HepG2 (cell line): Measurements from ENCODE around the gene LDLRAD3. TPM values are rescaled to one million over a fixed set of nuclear protein-coding genes. Genes with fewer than 3 reads are reported as not detected.

Experiments
- ATAC-seq: fragments of 200-7000 bp; cut with Tn5 transposase; 3 replicates; pipeline ENCODE4 v1.9.1; 2020; ENCODE audit warnings: mild to moderate bottlenecking, moderate library complexity
- BruUV-seq: library from RNA; stranded (reverse); fragments of 400-500 nt; replicated peaks from 2 replicates; lab custom pipeline; 2021; lab: Mats Ljungman, UMichigan
- CTCF ChIA-PET: fragments of 300-600 bp; formaldehyde crosslinking; extraction: SDS; loops from one replicate; lab custom pipeline; 2021; ENCODE audit warnings: low total read pairs, inconsistent platforms, low intra/inter-chr PET ratio; lab: Yijun Ruan, JAX
- POLR2A ChIA-PET: fragments of 350-600 bp; sonication (Branson Sonifier 250); formaldehyde crosslinking; loops from one replicate; lab custom pipeline; 2020; ENCODE audit warnings: antibody characterized with exemption, inconsistent platforms; lab: Yijun Ruan, JAX
- DNase-seq: peaks from one replicate; pipeline ENCODE4 v3.0.0-alpha.2; 2015; ENCODE audit warnings: low spot score
- FAIRE-seq: peaks from 3 replicates; lab custom pipeline; 2011; peaks lifted over from hg19 to GRCh38; lab: Jason Lieb, UNC
- H2AFZ ChIP-seq: one replicate; pipeline ENCODE4 v1.6.1; 2011; ENCODE audit warnings: low read length, inconsistent platforms
- H3K27ac ChIP-seq: fragments of 300-600 bp; 3 replicates; pipeline ENCODE4 v1.8.0; 2011; ENCODE audit warnings: mixed run types, mild to moderate bottlenecking, mixed read lengths, low read length, inconsistent platforms; ENCODE audit not compliant: insufficient read depth; ENCODE audit errors: extremely low read length
- H3K27me3 ChIP-seq, 2 experiments: fragments of 200-600 bp in 1 of 2; 2 replicates in 1 of 2; 3 replicates in 1 of 2; pipeline versions ENCODE4 v1.6.0 to v1.8.0; 2011; ENCODE audit warnings: low read length in 2 of 2, mild to moderate bottlenecking in 2 of 2, moderate library complexity in 2 of 2, inconsistent platforms in 1 of 2; ENCODE audit not compliant: insufficient read depth in 2 of 2, control insufficient read depth in 1 of 2
- H3K36me3 ChIP-seq, 2 experiments: fragments of 200-600 bp in 1 of 2; replicated peaks in 1 of 2; 2 replicates in 1 of 2; 3 replicates in 1 of 2; pipeline versions ENCODE4 v1.5.1 to v1.8.0; 2011; ENCODE audit warnings: low read length in 2 of 2, inconsistent platforms in 1 of 2; ENCODE audit not compliant: insufficient read depth in 2 of 2, control insufficient read depth in 1 of 2
- H3K4me1 ChIP-seq: 2 replicates; pipeline ENCODE4 v1.5.1; 2012; ENCODE audit warnings: low read length, inconsistent platforms; ENCODE audit not compliant: insufficient read depth
- H3K4me2 ChIP-seq: 2 replicates; pipeline ENCODE4 v1.6.0; 2011; ENCODE audit warnings: low read depth, low read length, inconsistent platforms
- H3K4me3 ChIP-seq, 3 experiments: fragments of 200-600 bp in 1 of 3; sonication (generic), shearing (Covaris generic) in 1 of 3; replicated peaks in 1 of 3; 2 replicates each; pipeline ENCODE4 v1.5.1; 2011 to 2016; ENCODE audit warnings: low read length in 3 of 3, inconsistent platforms in 2 of 3, low read depth in 2 of 3, mild to moderate bottlenecking in 2 of 3, control low read depth in 1 of 3, mixed read lengths in 1 of 3; ENCODE audit not compliant: insufficient read depth in 1 of 3
- H3K79me2 ChIP-seq: one replicate; pipeline ENCODE4 v1.6.1; 2011; ENCODE audit warnings: low read length, inconsistent platforms; ENCODE audit not compliant: insufficient read depth
- H3K9ac ChIP-seq: 2 replicates; pipeline ENCODE4 v1.6.0; 2011; ENCODE audit warnings: mild to moderate bottlenecking, low read depth, low read length, inconsistent platforms; ENCODE audit not compliant: insufficient read depth
- H3K9me3 ChIP-seq: 2 replicates; pipeline ENCODE4 v1.5.1; 2012; ENCODE audit warnings: mild to moderate bottlenecking, low read length
- H4K20me1 ChIP-seq: 2 replicates; pipeline ENCODE4 v1.6.0; 2011; ENCODE audit warnings: inconsistent platforms, mild to moderate bottlenecking, low read length, moderate library complexity; ENCODE audit not compliant: insufficient read depth
- AHR ChIP-seq: IDR thresholded peaks from 2 replicates; pipeline ENCODE4 v1.6.1; 2018; ENCODE audit warnings: missing genetic modification reagents, missing compliant biosample characterization
- BRD4 ChIP-seq: sonication (generic); formaldehyde crosslinking; IDR thresholded peaks from 2 replicates; pipeline ENCODE4 v1.4.0; 2020; ENCODE audit warnings: missing genetic modification reagents
- CREB3 ChIP-seq: sonication (generic); formaldehyde crosslinking; IDR thresholded peaks from 2 replicates; pipeline ENCODE4 v1.5.0; 2020; ENCODE audit warnings: missing genetic modification reagents
- E2F2 ChIP-seq: sonication (generic); formaldehyde crosslinking; IDR thresholded peaks from 2 replicates; pipeline ENCODE4 v1.4.0; 2020; ENCODE audit warnings: missing genetic modification reagents, borderline replicate concordance
- ETV6 ChIP-seq: sonication (generic); formaldehyde crosslinking; conservative IDR thresholded peaks from 2 replicates; pipeline ENCODE4 v1.4.0; 2020; ENCODE audit warnings: missing genetic modification reagents
- HNRNPH1 ChIP-seq: fragments of 200-400 bp; formaldehyde crosslinking; optimal IDR thresholded peaks from 2 replicates; pipeline ENCODE3; 2017; ENCODE audit warnings: mild to moderate bottlenecking, low read depth, low read length
- SMAD1 ChIP-seq: sonication (generic); formaldehyde crosslinking; IDR thresholded peaks from 2 replicates; pipeline ENCODE4 v1.4.0; 2020; ENCODE audit warnings: missing genetic modification reagents, low read depth, mild to moderate bottlenecking, borderline replicate concordance
- TFAP4 ChIP-seq: sonication (generic); IDR thresholded peaks from 2 replicates; pipeline ENCODE4 v1.6.1; 2016; ENCODE audit warnings: low read depth, borderline replicate concordance
- ZNF263 ChIP-seq: sonication (generic); formaldehyde crosslinking; IDR thresholded peaks from 2 replicates; pipeline ENCODE4 v1.4.0; 2020; ENCODE audit warnings: missing genetic modification reagents
- WGBS: methylation state at CpG from one replicate; pipeline ENCODE4 v1.1.6; 2017; ENCODE audit warnings: low lambda C conversion rate; 5-methylcytosine and 5-hydroxymethylcytosine counted together
- in situ Hi-C: cut with HindIII; loops from 2 replicates; pipeline ENCODE4 v1.10.0; 2017; ENCODE audit warnings: low pct_unique_long_range_greater_than_20kb; ENCODE audit not compliant: extremely low pct_ligation_motif_present
- intact Hi-C: fragments of 100-400 bp; cut with micrococcal nuclease; formaldehyde crosslinking; loops from one replicate; pipeline ENCODE4 v1.10.0; 2022; ENCODE audit not compliant: unreplicated experiment
- polyA plus RNA-seq, 8 experiments: library from polyadenylated mRNA; depleted of rRNA in 3 of 8; stranded (reverse) in 7 of 8; unstranded in 1 of 8; fragments of >200 nt; fragmentation: Illumina TruSeq in 4 of 8; extraction: Trizol in 4 of 8; gene quantifications; 2 replicates each; pipeline versions ENCODE4 v1.2.1 to v1.2.3, GENCODE V29; 2011 to 2016; ENCODE audit warnings: low read depth in 4 of 8, missing spikeins in 1 of 8, mixed read lengths in 1 of 8; ENCODE audit not compliant: insufficient read depth in 1 of 8
- total RNA-seq, 5 experiments: library from RNA; depleted of rRNA; stranded (reverse); fragments of >200 nt; fragmentation: Illumina TruSeq; extraction: Trizol; gene quantifications; 2 replicates each; pipeline ENCODE4 v1.2.3, GENCODE V29; 2016; ENCODE audit warnings: low read depth in 1 of 5

LDLRAD3 gene
- total and polyA plus RNA-seq, 2 of the 13 experiments (the other 11 are each of a cell fraction or from before 2014, with no cell fraction given): 0.50 to 0.60 TPM

GRCh38 chr11:36024716-36025115 lies 80.9 kb downstream of the LDLRAD3 start:
- no peak overlapping the region for H3K4me3 ChIP-seq
- H3K4me2 ChIP-seq: no peak overlapping the region
- H3K9me3 ChIP-seq: no peaks in the 10 kb centered on the region
- H3K79me2 ChIP-seq: no peaks in the 10 kb centered on the region
- TF ChIP-seq ZNF263 (CRISPR knock-in tag): no peak
- TF ChIP-seq TFAP4: no peak
- no peak for TF ChIP-seq CREB3
- no peak for TF ChIP-seq SMAD1 (CRISPR knock-in tag)
- TF ChIP-seq ETV6 (CRISPR knock-in tag): no peak
- TF ChIP-seq BRD4: no peak
- no peak for TF ChIP-seq AHR (CRISPR knock-in tag)
- TF ChIP-seq HNRNPH1: no peak
- no peak for TF ChIP-seq E2F2
- no peaks in the 10 kb centered on the region for H3K36me3 ChIP-seq
- H3K27me3 ChIP-seq: peaks cover 1 to 5% of the 10 kb centered on the region in 2 experiments; a peak in 1 of 5 replicates
- WGBS: 0% methylated on average over 1 of the region's 1 CpG
- H3K9ac ChIP-seq: no peak overlapping the region
- ChIA-PET POLR2A (no interaction called here), CTCF (no interaction called here)
- FAIRE-seq (no peak), DNase-seq (no peak), ATAC-seq (no peak)
- H3K27ac ChIP-seq: no peak overlapping the region
- H4K20me1 ChIP-seq: no peaks in the 10 kb centered on the region
- H2AFZ ChIP-seq: no peak overlapping the region
- no peaks in the 10 kb centered on the region for H3K4me1 ChIP-seq
- in situ Hi-C loops (no loop called here), intact Hi-C loops (no loop called here)
- no TSS peak for BruUV-seq
